HepG2 (cell line): ENCODE results near the gene NDST1. TPM values are rescaled to one million over a fixed set of nuclear protein-coding genes. Genes with fewer than 3 reads are reported as not detected.
A peak's percentile ranks its signal among the peaks of the same experiment; 100 is the strongest.

ENCODE experiments used
- HNF4A ChIP-seq: sonication (generic); formaldehyde crosslinking; IDR thresholded peaks from 2 replicates; pipeline ENCODE4 v1.4.0; 2020; ENCODE audit warnings: missing genetic modification reagents
- MAFF ChIP-seq: IDR thresholded peaks from 2 replicates; pipeline ENCODE4 v1.6.1; 2011; ENCODE audit warnings: low read depth, low read length, improper control_type of control experiment
- MIER3 ChIP-seq: IDR thresholded peaks from 2 replicates; pipeline ENCODE4 v1.6.1; 2016; ENCODE audit warnings: missing compliant biosample characterization, borderline replicate concordance
- RARG ChIP-seq: sonication (generic); formaldehyde crosslinking; IDR thresholded peaks from 2 replicates; pipeline ENCODE4 v1.4.0; 2020; ENCODE audit warnings: low read depth, mild to moderate bottlenecking, missing genetic modification reagents
- SIX1 ChIP-seq: sonication (generic); formaldehyde crosslinking; IDR thresholded peaks from 2 replicates; pipeline ENCODE4 v1.4.0; 2020; ENCODE audit warnings: missing genetic modification reagents, borderline replicate concordance
- TBX2 ChIP-seq: sonication (generic); formaldehyde crosslinking; IDR thresholded peaks from 2 replicates; pipeline ENCODE4 v1.5.0; 2020; ENCODE audit warnings: missing genetic modification reagents, mild to moderate bottlenecking, borderline replicate concordance
- TEAD3 ChIP-seq: optimal IDR thresholded peaks from 2 replicates; pipeline ENCODE3; 2016; ENCODE audit warnings: borderline replicate concordance
- XBP1 ChIP-seq: sonication (generic); formaldehyde crosslinking; IDR thresholded peaks from 2 replicates; pipeline ENCODE4 v1.5.0; 2020; ENCODE audit warnings: missing genetic modification reagents
- ZBTB38 ChIP-seq: sonication (generic); formaldehyde crosslinking; IDR thresholded peaks from 2 replicates; pipeline ENCODE4 v1.5.1; 2020; ENCODE audit warnings: mild to moderate bottlenecking, missing genetic modification reagents
- ZFY ChIP-seq: sonication (generic); formaldehyde crosslinking; IDR thresholded peaks from 2 replicates; pipeline ENCODE4 v1.4.0; 2020; ENCODE audit warnings: missing genetic modification reagents
- ZNF225 ChIP-seq: sonication (generic); formaldehyde crosslinking; IDR thresholded peaks from 2 replicates; pipeline ENCODE4 v1.4.0; 2020; ENCODE audit warnings: mild to moderate bottlenecking, missing genetic modification reagents
- ZNF674 ChIP-seq: sonication (generic); formaldehyde crosslinking; IDR thresholded peaks from 2 replicates; pipeline ENCODE4 v1.5.0; 2020; ENCODE audit warnings: low read depth, mild to moderate bottlenecking, missing genetic modification reagents
- ZNF746 ChIP-seq: sonication (generic); formaldehyde crosslinking; IDR thresholded peaks from 2 replicates; pipeline ENCODE4 v1.8.0; 2022; ENCODE audit warnings: mild to moderate bottlenecking, missing genetic modification reagents
- ZNF839 ChIP-seq: sonication (generic); formaldehyde crosslinking; IDR thresholded peaks from 2 replicates; pipeline ENCODE4 v1.4.0; 2020; ENCODE audit warnings: missing genetic modification reagents, mild to moderate bottlenecking, borderline replicate concordance
- polyA plus RNA-seq, 8 experiments: library from polyadenylated mRNA; depleted of rRNA in 3 of 8; stranded (reverse) in 7 of 8; unstranded in 1 of 8; fragments of >200 nt; fragmentation: Illumina TruSeq in 4 of 8; extraction: Trizol in 4 of 8; gene quantifications; 2 replicates each; pipeline versions ENCODE4 v1.2.1 to v1.2.3, GENCODE V29; 2011 to 2016; ENCODE audit warnings: low read depth in 4 of 8, missing spikeins in 1 of 8, mixed read lengths in 1 of 8; ENCODE audit not compliant: insufficient read depth in 1 of 8
- total RNA-seq, 5 experiments: library from RNA; depleted of rRNA; stranded (reverse); fragments of >200 nt; fragmentation: Illumina TruSeq; extraction: Trizol; gene quantifications; 2 replicates each; pipeline ENCODE4 v1.2.3, GENCODE V29; 2016; ENCODE audit warnings: low read depth in 1 of 5
- TF ChIP-seq, protein P1 (sequence below): sonication (generic); formaldehyde crosslinking; IDR thresholded peaks from 2 replicates; pipeline ENCODE4 v1.4.0; 2020; ENCODE audit warnings: mild to moderate bottlenecking, missing genetic modification reagents
- TF ChIP-seq, protein P2 (sequence below): IDR thresholded peaks from 2 replicates; pipeline ENCODE4 v1.4.0; 2020; ENCODE audit warnings: mild to moderate bottlenecking, missing genetic modification reagents
- TF ChIP-seq, protein P3 (sequence below): IDR thresholded peaks from 2 replicates; pipeline ENCODE4 v1.6.1; 2016
- TF ChIP-seq, protein P4 (sequence below): sonication (generic); formaldehyde crosslinking; IDR thresholded peaks from 2 replicates; pipeline ENCODE4 v1.5.0; 2020; ENCODE audit warnings: missing genetic modification reagents

The NDST1 gene
- total and polyA plus RNA-seq, 2 of the 13 experiments (the other 11 are each of a cell fraction or from before 2014, with no cell fraction given) = 23.8 to 26.2 TPM

DNA sequence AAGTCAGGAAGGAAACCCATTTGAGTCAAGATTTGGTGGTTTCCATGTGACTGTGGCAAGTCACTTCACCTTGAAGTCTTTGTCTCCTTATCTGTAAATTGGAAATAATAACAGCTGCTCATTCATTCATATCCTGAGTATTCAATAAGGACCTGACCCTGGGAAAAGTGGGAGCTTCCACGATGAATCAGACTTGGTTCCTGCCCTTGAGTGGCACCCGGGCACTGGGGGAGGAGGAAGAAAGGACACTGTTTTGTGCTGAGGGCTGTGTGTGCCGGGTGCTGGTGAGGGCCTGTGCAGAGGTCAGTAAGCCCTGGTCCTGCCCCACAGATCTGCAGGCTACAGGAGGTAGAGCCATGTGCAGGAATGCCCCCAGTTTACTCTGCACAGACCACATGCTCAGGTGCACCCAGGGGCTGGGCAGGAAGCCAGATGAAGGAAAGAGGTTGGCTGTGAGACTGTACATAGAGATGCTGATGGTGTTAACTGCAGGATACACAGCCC is 6.8 kb downstream of the NDST1 start (continued):
- no peak for TF ChIP-seq ZNF839 (CRISPR knock-in tag)
- TF ChIP-seq ZNF746 (CRISPR knock-in tag) = no peak
- no peak for TF ChIP-seq ZFY (CRISPR knock-in tag)
- 0 out of 2 replicates have a peak, but pooled peaks have one; percentile 8 for TF ChIP-seq TBX2 (CRISPR knock-in tag)
- no peak for TF ChIP-seq ZNF674
- no peak for TF ChIP-seq RARG (CRISPR knock-in tag)
- TF ChIP-seq, protein P1, sequence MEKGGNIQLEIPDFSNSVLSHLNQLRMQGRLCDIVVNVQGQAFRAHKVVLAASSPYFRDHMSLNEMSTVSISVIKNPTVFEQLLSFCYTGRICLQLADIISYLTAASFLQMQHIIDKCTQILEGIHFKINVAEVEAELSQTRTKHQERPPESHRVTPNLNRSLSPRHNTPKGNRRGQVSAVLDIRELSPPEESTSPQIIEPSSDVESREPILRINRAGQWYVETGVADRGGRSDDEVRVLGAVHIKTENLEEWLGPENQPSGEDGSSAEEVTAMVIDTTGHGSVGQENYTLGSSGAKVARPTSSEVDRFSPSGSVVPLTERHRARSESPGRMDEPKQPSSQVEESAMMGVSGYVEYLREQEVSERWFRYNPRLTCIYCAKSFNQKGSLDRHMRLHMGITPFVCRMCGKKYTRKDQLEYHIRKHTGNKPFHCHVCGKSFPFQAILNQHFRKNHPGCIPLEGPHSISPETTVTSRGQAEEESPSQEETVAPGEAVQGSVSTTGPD (CRISPR knock-in tag) = no peak
- TF ChIP-seq ZBTB38 (CRISPR knock-in tag) = no peak
- TF ChIP-seq MIER3 (CRISPR knock-in tag) = no peak
- TF ChIP-seq, protein P2, sequence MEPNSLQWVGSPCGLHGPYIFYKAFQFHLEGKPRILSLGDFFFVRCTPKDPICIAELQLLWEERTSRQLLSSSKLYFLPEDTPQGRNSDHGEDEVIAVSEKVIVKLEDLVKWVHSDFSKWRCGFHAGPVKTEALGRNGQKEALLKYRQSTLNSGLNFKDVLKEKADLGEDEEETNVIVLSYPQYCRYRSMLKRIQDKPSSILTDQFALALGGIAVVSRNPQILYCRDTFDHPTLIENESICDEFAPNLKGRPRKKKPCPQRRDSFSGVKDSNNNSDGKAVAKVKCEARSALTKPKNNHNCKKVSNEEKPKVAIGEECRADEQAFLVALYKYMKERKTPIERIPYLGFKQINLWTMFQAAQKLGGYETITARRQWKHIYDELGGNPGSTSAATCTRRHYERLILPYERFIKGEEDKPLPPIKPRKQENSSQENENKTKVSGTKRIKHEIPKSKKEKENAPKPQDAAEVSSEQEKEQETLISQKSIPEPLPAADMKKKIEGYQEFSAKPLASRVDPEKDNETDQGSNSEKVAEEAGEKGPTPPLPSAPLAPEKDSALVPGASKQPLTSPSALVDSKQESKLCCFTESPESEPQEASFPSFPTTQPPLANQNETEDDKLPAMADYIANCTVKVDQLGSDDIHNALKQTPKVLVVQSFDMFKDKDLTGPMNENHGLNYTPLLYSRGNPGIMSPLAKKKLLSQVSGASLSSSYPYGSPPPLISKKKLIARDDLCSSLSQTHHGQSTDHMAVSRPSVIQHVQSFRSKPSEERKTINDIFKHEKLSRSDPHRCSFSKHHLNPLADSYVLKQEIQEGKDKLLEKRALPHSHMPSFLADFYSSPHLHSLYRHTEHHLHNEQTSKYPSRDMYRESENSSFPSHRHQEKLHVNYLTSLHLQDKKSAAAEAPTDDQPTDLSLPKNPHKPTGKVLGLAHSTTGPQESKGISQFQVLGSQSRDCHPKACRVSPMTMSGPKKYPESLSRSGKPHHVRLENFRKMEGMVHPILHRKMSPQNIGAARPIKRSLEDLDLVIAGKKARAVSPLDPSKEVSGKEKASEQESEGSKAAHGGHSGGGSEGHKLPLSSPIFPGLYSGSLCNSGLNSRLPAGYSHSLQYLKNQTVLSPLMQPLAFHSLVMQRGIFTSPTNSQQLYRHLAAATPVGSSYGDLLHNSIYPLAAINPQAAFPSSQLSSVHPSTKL (CRISPR knock-in tag) = peak; percentile 28; the same call in 1 of the 2 replicates
- TF ChIP-seq, protein P3, sequence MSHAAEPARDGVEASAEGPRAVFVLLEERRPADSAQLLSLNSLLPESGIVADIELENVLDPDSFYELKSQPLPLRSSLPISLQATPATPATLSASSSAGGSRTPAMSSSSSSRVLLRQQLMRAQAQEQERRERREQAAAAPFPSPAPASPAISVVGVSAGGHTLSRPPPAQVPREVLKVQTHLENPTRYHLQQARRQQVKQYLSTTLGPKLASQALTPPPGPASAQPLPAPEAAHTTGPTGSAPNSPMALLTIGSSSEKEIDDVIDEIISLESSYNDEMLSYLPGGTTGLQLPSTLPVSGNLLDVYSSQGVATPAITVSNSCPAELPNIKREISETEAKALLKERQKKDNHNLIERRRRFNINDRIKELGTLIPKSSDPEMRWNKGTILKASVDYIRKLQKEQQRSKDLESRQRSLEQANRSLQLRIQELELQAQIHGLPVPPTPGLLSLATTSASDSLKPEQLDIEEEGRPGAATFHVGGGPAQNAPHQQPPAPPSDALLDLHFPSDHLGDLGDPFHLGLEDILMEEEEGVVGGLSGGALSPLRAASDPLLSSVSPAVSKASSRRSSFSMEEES (CRISPR knock-in tag) = no peak
- no peak for TF ChIP-seq MAFF
- TF ChIP-seq SIX1 (CRISPR knock-in tag) = no peak
- TF ChIP-seq TEAD3 = peak; percentile 71
- TF ChIP-seq ZNF225 (CRISPR knock-in tag) = no peak
- TF ChIP-seq, protein P4, sequence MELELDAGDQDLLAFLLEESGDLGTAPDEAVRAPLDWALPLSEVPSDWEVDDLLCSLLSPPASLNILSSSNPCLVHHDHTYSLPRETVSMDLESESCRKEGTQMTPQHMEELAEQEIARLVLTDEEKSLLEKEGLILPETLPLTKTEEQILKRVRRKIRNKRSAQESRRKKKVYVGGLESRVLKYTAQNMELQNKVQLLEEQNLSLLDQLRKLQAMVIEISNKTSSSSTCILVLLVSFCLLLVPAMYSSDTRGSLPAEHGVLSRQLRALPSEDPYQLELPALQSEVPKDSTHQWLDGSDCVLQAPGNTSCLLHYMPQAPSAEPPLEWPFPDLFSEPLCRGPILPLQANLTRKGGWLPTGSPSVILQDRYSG (CRISPR knock-in tag) = no peak
- no peak for TF ChIP-seq XBP1 (CRISPR knock-in tag)
- TF ChIP-seq HNF4A (CRISPR knock-in tag) = no peak
